Choroid plexus epithelial cell (primary cell): ENCODE data around the gene FOXN1.

Experiments
- DNase-seq: peaks from one replicate; pipeline ENCODE4 v3.0.0-alpha.2; 2010; ENCODE audit warnings: low read depth
- H3K4me3 ChIP-seq: 2 replicates; pipeline ENCODE4 v1.5.1; 2011; ENCODE audit warnings: low read depth, mild to moderate bottlenecking, control low read depth, low read length, moderate library complexity
- TF ChIP-seq, protein P1 (sequence below): conservative IDR thresholded peaks from 2 replicates; pipeline ENCODE4 v1.5.1; 2011; ENCODE audit warnings: low read depth, mild to moderate bottlenecking, control low read depth, inconsistent platforms, low read length, moderate library complexity

The FOXN1 gene

DNA sequence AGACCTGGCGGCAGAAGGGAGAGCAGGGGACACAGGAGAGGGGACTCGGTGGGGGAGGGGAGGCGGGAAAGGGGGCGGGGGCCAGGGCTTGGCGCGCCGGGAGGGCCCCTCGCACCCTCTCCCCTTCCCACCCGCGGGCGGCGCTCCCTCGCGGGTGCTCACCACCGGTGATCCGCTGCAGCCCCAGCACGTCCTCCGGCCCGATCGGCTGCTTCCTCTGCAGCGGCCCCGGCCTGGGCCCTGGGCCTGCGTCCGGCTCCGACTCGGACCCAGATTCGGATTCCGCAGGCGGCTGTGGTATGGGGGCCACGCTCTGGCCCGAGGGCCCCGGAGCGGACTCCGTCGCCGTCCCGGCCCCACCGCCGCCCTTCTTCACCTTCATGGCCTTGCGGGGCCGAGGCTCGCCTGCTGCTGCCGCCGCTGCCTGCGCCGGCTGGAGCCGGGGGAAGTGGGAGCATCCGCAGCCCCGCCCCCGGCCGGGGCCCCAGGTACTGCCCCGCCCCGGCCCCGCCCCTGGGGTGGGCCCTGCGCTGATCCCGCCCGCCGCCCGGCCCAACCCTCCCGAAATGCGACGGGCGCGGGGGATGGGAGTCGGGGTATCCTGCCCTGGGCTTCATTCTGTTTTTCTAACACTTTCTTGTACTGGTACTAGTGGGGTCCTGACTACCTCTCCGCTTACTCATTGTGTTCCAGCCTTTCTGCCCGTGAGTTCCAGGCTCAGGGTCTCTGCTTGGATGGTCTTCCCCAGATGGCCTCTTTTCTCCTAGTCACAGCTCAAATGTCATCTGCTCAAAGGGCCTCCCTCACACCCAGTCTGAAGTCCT lies 46.2 kb downstream of the FOXN1 start, which contains the start of gene UNC119:
Gene UNC119, minus strand, starts transcription at position 449 of the 824 bp plus-strand sequence. Its CDS starts 67 bp downstream, at position 382.
- H3K4me3 ChIP-seq: peak within 1 kb of the TSS; percentile 80
- TF ChIP-seq, protein P1, sequence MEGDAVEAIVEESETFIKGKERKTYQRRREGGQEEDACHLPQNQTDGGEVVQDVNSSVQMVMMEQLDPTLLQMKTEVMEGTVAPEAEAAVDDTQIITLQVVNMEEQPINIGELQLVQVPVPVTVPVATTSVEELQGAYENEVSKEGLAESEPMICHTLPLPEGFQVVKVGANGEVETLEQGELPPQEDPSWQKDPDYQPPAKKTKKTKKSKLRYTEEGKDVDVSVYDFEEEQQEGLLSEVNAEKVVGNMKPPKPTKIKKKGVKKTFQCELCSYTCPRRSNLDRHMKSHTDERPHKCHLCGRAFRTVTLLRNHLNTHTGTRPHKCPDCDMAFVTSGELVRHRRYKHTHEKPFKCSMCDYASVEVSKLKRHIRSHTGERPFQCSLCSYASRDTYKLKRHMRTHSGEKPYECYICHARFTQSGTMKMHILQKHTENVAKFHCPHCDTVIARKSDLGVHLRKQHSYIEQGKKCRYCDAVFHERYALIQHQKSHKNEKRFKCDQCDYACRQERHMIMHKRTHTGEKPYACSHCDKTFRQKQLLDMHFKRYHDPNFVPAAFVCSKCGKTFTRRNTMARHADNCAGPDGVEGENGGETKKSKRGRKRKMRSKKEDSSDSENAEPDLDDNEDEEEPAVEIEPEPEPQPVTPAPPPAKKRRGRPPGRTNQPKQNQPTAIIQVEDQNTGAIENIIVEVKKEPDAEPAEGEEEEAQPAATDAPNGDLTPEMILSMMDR: no peak
- peak; percentile 68 for DNase-seq

DNA sequence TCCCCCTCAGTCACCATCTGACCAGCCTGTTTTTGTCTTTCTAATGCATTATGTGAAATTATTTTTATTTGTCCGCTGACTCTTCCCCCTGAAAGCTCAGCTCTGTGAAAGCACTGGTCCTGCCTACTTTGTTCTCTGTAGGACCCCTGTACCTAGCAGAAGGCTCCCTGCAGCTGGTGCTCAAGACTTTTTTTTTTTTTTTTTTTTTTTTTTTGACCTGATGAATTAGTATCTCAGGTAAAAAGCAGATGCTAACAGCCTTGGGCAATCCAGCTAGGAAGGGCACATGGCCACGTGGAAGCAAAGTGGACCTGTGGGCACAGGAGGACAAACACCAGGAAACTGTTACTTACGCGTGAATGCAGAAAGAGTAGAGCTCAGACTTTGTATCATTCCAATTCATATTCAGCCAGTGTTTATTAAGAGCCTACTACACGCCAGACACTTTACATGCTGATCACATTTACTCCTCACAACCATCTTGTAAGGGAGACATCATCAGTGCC lies 46.9 kb downstream of the FOXN1 start:
- no peak for DNase-seq
- TF ChIP-seq, protein P1: no peak
- peak overlapping the region; percentile 80 for H3K4me3 ChIP-seq

DNA sequence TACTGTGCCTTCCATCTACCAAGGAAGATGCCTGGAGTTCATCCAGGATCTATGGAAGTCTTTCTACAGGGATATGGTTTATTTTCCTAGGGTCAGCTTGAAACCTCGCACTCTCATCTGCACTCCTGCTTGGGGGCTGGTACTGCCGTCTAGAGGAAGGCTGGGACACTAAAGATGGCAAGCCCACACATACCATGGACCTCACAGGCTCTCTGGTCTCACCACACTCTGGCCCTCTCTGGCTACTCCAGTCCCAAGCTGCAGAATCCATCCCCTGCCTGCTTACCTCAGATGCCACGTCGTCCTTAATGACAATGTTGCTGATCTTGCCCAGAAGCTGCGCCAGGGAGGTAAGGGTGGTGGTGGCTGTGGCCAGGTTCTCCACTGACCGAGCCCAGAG lies 48.4 kb downstream of the FOXN1 start:
- no peak overlapping the region for H3K4me3 ChIP-seq
- no peak for DNase-seq
- TF ChIP-seq, protein P1: no peak

DNA sequence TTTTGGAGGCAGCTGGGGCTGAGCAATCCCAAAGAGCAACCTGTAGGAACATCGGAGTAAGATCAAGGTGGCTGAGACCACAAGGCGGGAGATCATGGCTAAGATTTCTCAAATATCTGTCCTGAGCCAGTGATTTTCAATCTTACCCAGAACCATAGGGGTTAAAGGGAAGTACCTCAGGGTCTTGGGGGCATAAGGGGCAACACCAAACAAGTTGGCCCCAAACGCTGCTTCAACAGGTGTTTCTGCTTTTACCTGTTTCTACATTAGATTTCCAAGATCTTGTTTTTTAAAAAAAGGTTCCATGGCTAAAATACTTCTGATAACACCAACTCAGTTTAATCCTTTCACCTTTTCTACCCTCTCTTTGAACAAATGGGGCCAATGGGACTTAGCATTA lies 48.9 kb downstream of the FOXN1 start:
- H3K4me3 ChIP-seq: no peak overlapping the region
- TF ChIP-seq, protein P1: no peak
- DNase-seq: no peak

DNA sequence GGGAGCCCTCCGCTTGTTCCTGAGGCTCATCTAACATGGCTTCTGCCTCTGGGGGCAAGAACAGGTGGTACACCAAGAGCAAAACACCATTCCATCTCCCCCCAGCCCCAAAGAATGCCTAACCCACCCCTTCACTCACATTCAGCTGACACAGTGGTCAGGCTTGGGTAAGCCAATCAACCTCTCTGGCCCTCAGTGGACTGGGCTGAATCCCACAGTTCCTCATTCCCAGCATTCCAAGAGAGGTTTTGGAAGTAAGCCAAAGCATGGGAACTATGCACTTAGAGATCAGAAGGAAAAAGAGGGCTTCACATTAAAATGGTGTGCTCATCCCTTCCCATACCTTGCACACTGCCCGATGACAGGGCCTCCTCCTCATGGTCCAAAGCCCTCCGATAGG lies 57.3 kb downstream of the FOXN1 start:
- no peak overlapping the region for H3K4me3 ChIP-seq
- peak; percentile 70 for DNase-seq

DNA sequence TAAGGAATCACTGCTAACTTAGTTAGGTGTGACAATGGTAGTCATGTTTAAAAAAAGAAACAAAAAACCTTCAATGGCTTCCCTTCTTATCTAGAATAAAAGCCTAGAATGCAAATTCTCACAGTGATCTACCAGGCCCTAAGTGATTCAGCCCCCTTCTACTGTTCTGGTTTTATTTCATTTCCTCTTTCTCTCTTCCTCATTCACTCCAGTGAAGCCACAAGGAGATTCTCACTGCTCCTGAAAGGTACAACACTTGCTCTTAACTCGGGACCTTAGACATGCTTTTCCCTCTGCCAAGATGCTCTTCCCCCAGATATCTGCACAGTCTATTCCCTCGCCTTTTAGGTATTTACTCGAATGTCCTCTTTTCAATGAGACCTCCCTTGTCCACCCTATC lies 61.5 kb downstream of the FOXN1 start:
- H3K4me3 ChIP-seq: no peak overlapping the region
- DNase-seq: no peak
- TF ChIP-seq, protein P1: no peak

More for the DNA sequence above, 57.3 kb downstream of the FOXN1 start:
- TF ChIP-seq, protein P1: no peak
